HEK293T (cell line): ENCODE data around the gene SGCB.

ENCODE experiments used
- BHLHE40 ChIP-seq: fragments of 450-650 bp; IDR thresholded peaks from 2 replicates; pipeline ENCODE4 v1.6.1; 2016; ENCODE audit warnings: mild to moderate bottlenecking, moderate library complexity, borderline replicate concordance
- CTBP1 ChIP-seq: fragments of 450-650 bp; IDR thresholded peaks from 2 replicates; pipeline ENCODE4 v1.6.1; 2016; ENCODE audit warnings: borderline replicate concordance
- FOXK2 ChIP-seq: fragments of 450-650 bp; IDR thresholded peaks from 2 replicates; pipeline ENCODE4 v1.6.1; 2016; ENCODE audit warnings: mild to moderate bottlenecking
- FOXM1 ChIP-seq: fragments of 450-650 bp; IDR thresholded peaks from 2 replicates; pipeline ENCODE4 v1.6.1; 2017; ENCODE audit warnings: mild to moderate bottlenecking, borderline replicate concordance
- HDGF ChIP-seq: fragments of 450-650 bp; IDR thresholded peaks from 2 replicates; pipeline ENCODE4 v1.6.1; 2017; ENCODE audit warnings: antibody characterized with exemption, borderline replicate concordance
- SP1 ChIP-seq: fragments of 450-650 bp; IDR thresholded peaks from 2 replicates; pipeline ENCODE4 v1.6.1; 2017
- ZNF384 ChIP-seq: fragments of 450-650 bp; IDR thresholded peaks from 2 replicates; pipeline ENCODE4 v1.6.1; 2016
- TF ChIP-seq, protein P1 (sequence below): fragments of 450-650 bp; IDR thresholded peaks from 2 replicates; pipeline ENCODE4 v1.6.1; 2016

DNA sequence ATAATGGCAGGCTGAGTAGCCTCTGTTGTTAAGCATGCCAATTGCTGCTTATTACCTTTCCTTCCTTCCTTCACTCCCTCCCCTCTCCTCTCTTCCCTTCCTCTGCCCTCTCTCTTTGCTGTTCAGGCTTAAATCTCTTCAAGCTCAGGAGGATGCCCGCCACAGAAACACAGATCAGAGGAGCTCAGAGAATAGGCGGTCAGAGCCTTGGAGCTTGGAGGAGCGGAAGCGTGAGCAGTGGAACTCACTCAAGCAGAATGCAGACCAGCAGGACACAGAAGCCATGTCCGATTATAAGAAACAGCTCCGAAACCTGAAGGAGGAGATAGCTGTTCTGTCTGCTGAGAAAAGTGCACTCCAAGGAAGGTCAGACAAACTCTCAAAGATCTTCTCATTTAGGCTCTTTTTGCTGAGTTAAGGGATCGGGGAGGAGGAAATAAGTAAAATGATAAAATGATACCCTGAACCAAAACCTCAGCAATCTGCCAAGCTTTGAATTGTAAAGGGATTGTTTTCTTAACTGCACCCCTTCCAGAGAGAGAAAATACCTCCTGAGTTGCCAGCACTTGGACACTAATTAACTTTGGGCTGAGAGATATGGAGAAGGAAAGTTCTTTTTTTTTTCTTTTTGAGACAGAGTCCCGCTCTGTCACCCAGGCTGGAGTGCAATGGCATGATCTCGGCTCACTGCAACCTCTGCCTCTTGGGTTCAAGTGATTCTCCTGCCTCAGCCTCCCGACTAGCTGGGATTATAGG lies 33.9 kb upstream of the SGCB start:
- TF ChIP-seq ZNF384 = no peak
- TF ChIP-seq CTBP1 = no peak
- no peak for TF ChIP-seq SP1
- no peak for TF ChIP-seq HDGF
- no peak for TF ChIP-seq FOXK2
- no peak for TF ChIP-seq BHLHE40
- no peak for TF ChIP-seq FOXM1
- TF ChIP-seq, protein P1, sequence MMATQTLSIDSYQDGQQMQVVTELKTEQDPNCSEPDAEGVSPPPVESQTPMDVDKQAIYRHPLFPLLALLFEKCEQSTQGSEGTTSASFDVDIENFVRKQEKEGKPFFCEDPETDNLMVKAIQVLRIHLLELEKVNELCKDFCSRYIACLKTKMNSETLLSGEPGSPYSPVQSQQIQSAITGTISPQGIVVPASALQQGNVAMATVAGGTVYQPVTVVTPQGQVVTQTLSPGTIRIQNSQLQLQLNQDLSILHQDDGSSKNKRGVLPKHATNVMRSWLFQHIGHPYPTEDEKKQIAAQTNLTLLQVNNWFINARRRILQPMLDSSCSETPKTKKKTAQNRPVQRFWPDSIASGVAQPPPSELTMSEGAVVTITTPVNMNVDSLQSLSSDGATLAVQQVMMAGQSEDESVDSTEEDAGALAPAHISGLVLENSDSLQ = no peak
